ENCODE results near the gene PITPNB. TPM values are rescaled to one million over a fixed set of nuclear protein-coding genes. Genes with fewer than 3 reads are reported as not detected.

The PITPNB gene
- total and polyA plus RNA-seq, 2 of the 13 experiments (the other 11 are each of a cell fraction or from before 2014, with no cell fraction given) = 17.0 to 30.1 TPM

- TF ChIP-seq ZNF30 (CRISPR knock-in tag; IDR thresholded peaks at IDR 0.05) = no peak
- peak; percentile 80 for TF ChIP-seq PHF8 (CRISPR knock-in tag; IDR thresholded peaks at IDR 0.05)
- no peak; the same call in 1 of the 2 replicates for TF ChIP-seq ZNF205 (CRISPR knock-in tag; IDR thresholded peaks at IDR 0.05)
- TF ChIP-seq GATAD1 (CRISPR knock-in tag; IDR thresholded peaks at IDR 0.05) = peak; percentile 91
- no peak for TF ChIP-seq GLMP (CRISPR knock-in tag; IDR thresholded peaks at IDR 0.05; ENCODE audit: borderline replicate concordance)
- TF ChIP-seq KDM5A (IDR thresholded peaks at IDR 0.05; ENCODE audit: borderline replicate concordance, low read length) = peak; percentile 50
- no peak for TF ChIP-seq ZFP82 (CRISPR knock-in tag; IDR thresholded peaks at IDR 0.05; ENCODE audit: borderline replicate concordance)
- peak; percentile 61 for TF ChIP-seq SP2 (CRISPR knock-in tag; IDR thresholded peaks at IDR 0.05)
- 0 out of 2 replicates have a peak, but pooled peaks have one; percentile 14 for TF ChIP-seq ZNF550 (CRISPR knock-in tag; IDR thresholded peaks at IDR 0.05; ENCODE audit: borderline replicate concordance)
- TF ChIP-seq ZHX1 (CRISPR knock-in tag; IDR thresholded peaks at IDR 0.05; ENCODE audit: low read depth) = no peak
- no peak for TF ChIP-seq HMGA1 (CRISPR knock-in tag; conservative IDR thresholded peaks at IDR 0.05)
- TF ChIP-seq GMEB1 (CRISPR knock-in tag; IDR thresholded peaks at IDR 0.05; ENCODE audit: borderline replicate concordance) = peak; percentile 92
- no peak for TF ChIP-seq ZNF331 (CRISPR knock-in tag; IDR thresholded peaks at IDR 0.05)
- TF ChIP-seq ADNP (CRISPR knock-in tag; IDR thresholded peaks at IDR 0.05) = no peak
- TF ChIP-seq TFE3 (CRISPR knock-in tag; IDR thresholded peaks at IDR 0.05) = 0 out of 2 replicates have a peak, but pooled peaks have one; percentile 14
- peak; percentile 94 for TF ChIP-seq ZNF501 (CRISPR knock-in tag; IDR thresholded peaks at IDR 0.05)
- no peak for TF ChIP-seq MXD4 (CRISPR knock-in tag; IDR thresholded peaks at IDR 0.05)
- no peak for TF ChIP-seq ZBED4 (CRISPR knock-in tag; IDR thresholded peaks at IDR 0.05; ENCODE audit: borderline replicate concordance)
Observed at GRCh38 chr22:27919222-27919941, at the start of gene PITPNB (continued).
